Measurements from ENCODE around the gene MAP2K4. TPM values are rescaled to one million over a fixed set of nuclear protein-coding genes. Genes with fewer than 3 reads are reported as not detected.

The MAP2K4 gene
- total RNA-seq, 1 experiment from 2014 or later = 24.4 TPM

- Mint-ChIP-seq H3K4me3 (no peak overlapping the region), H3K9me3 (no peaks in the 10 kb centered on the region), H3K36me3 (no peaks in the 10 kb centered on the region), H3K27ac (peak overlapping the region; percentile 72), H3K4me1 (peaks cover 81% of the 10 kb centered on the region), H3K27me3 (ENCODE audit: low read depth) (no peaks in the 10 kb centered on the region)
- no peak for ATAC-seq
- no peak for TF ChIP-seq AR (CRISPR knock-in tag; IDR thresholded peaks at IDR 0.05)
- TF ChIP-seq SMAD3 (CRISPR knock-in tag; IDR thresholded peaks at IDR 0.05; ENCODE audit: borderline replicate concordance) = no peak
- no peak for TF ChIP-seq MAX (CRISPR knock-in tag; IDR thresholded peaks at IDR 0.05)
- TF ChIP-seq FOXP4 (CRISPR knock-in tag; IDR thresholded peaks at IDR 0.05) = no peak
- no peak for TF ChIP-seq FOXJ3 (CRISPR knock-in tag; IDR thresholded peaks at IDR 0.05; ENCODE audit: borderline replicate concordance)
- no peak for TF ChIP-seq ZBTB43 (CRISPR knock-in tag; IDR thresholded peaks at IDR 0.05)
- TF ChIP-seq RELA (CRISPR knock-in tag; IDR thresholded peaks at IDR 0.05; ENCODE audit: borderline replicate concordance) = no peak
- no peak for TF ChIP-seq ZNF219 (CRISPR knock-in tag; IDR thresholded peaks at IDR 0.05; ENCODE audit: borderline replicate concordance)
- no peak for TF ChIP-seq ZNF512 (CRISPR knock-in tag; IDR thresholded peaks at IDR 0.05; ENCODE audit: borderline replicate concordance)
- no peak for TF ChIP-seq NFATC4 (CRISPR knock-in tag; IDR thresholded peaks at IDR 0.05)
- TF ChIP-seq E2F5 (CRISPR knock-in tag; IDR thresholded peaks at IDR 0.05) = no peak
- TF ChIP-seq TCF7 (CRISPR knock-in tag; IDR thresholded peaks at IDR 0.05; ENCODE audit: low read depth) = no peak
- TF ChIP-seq NR2C2 (CRISPR knock-in tag; IDR thresholded peaks at IDR 0.05) = no peak
- TF ChIP-seq CTCF (IDR thresholded peaks at IDR 0.05) = no peak
- TF ChIP-seq ARID4B (CRISPR knock-in tag; IDR thresholded peaks at IDR 0.05; ENCODE audit: borderline replicate concordance) = no peak
- TF ChIP-seq STAT6 (CRISPR knock-in tag; conservative IDR thresholded peaks at IDR 0.05; ENCODE audit: low read depth) = no peak
- no peak for TF ChIP-seq NFE2L1 (CRISPR knock-in tag; IDR thresholded peaks at IDR 0.05)
- TF ChIP-seq FOXP1 (CRISPR knock-in tag; IDR thresholded peaks at IDR 0.05; ENCODE audit: borderline replicate concordance) = no peak
- no peak for DNase-seq (ENCODE audit: low spot score)
- CTCF ChIA-PET = no interaction called here
- POLR2A ChIA-PET = no interaction called here
Measured at GRCh38 chr17:12050646-12051225, 30.1 kb downstream of the MAP2K4 start.
